Prostate gland (tissue), 2 donors: ENCODE measurements around the gene BTBD9.

Source experiments
- POLR2A ChIP-seq: fragments of 450-650 bp; IDR thresholded peaks from one replicate; pipeline ENCODE4 v1.6.1; 2016; ENCODE audit warnings: antibody characterized with exemption, mild to moderate bottlenecking
- TF ChIP-seq, protein P1 (sequence below), 4 experiments: fragments of 200-600 bp in 2 of 4; fragments of 450-650 bp in 2 of 4; sonication (generic) in 2 of 4; IDR thresholded peaks; 1 replicate in 3 of 4; 2 replicates in 1 of 4; pipeline ENCODE4 v1.5.1; 2016 to 2019; ENCODE audit warnings: antibody characterized with exemption in 4 of 4, mild to moderate bottlenecking in 2 of 4, moderate library complexity in 2 of 4

DNA sequence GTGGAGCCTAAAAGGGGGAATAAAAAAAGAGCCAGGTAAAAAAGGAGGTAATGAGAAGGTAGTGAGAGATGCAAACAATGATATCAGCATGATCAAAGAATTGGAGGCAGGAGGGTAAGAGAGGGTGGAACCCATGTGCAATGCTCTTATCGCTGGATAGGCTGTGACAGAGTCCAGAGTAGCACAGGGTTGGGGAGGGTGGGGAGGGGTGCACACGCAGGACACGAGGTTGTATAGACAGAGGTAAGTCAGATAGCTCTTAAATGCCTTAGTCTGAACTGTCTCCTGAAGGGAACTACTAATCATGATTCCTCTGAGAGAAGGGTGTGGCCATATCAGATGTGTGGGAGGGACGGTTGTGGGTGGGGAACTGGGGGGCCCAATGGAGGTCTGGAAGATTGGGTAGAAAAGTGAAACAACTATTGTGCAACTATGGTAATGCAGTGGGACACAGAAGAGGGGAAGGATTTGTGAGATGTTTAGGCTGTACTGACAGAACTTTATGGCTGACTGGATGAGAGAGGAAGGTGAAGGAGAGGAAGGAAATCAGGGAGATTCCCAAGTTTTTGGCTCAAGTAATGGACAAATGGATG is 354.8 kb downstream of the BTBD9 start:
- TF ChIP-seq, protein P1, sequence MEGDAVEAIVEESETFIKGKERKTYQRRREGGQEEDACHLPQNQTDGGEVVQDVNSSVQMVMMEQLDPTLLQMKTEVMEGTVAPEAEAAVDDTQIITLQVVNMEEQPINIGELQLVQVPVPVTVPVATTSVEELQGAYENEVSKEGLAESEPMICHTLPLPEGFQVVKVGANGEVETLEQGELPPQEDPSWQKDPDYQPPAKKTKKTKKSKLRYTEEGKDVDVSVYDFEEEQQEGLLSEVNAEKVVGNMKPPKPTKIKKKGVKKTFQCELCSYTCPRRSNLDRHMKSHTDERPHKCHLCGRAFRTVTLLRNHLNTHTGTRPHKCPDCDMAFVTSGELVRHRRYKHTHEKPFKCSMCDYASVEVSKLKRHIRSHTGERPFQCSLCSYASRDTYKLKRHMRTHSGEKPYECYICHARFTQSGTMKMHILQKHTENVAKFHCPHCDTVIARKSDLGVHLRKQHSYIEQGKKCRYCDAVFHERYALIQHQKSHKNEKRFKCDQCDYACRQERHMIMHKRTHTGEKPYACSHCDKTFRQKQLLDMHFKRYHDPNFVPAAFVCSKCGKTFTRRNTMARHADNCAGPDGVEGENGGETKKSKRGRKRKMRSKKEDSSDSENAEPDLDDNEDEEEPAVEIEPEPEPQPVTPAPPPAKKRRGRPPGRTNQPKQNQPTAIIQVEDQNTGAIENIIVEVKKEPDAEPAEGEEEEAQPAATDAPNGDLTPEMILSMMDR (IDR thresholded peaks at IDR 0.05) = no peak
- no peak for TF ChIP-seq POLR2A
